K562 (cell line): ENCODE results near the gene IL27RA. TPM values are rescaled to one million over a fixed set of nuclear protein-coding genes. Genes with fewer than 3 reads are reported as not detected.

Source experiments
- ATAC-seq: fragments of 200-7000 bp; cut with Tn5 transposase; 3 replicates; pipeline ENCODE4 v1.9.1; 2020; ENCODE audit warnings: moderate library complexity
- BruUV-seq: library from RNA; stranded (reverse); fragments of 400-500 nt; replicated peaks from 2 replicates; lab custom pipeline; 2021; lab: Mats Ljungman, UMichigan
- CTCF ChIA-PET: fragments of 300-600 bp; formaldehyde crosslinking; extraction: SDS; loops from one replicate; lab custom pipeline; 2021; ENCODE audit warnings: low intra/inter-chr PET ratio; lab: Yijun Ruan, JAX
- POLR2A ChIA-PET: fragments of 300-600, 350-650 bp; sonication (Branson Sonifier 250); formaldehyde crosslinking; extraction: SDS; loops from one replicate; lab custom pipeline; 2021; ENCODE audit warnings: antibody characterized with exemption, inconsistent platforms; lab: Yijun Ruan, JAX
- DNase-seq, 4 experiments: peaks; one replicate each; pipeline versions ENCODE4 v3.0.0 to v3.0.0-alpha.2; 2011 to 2018; ENCODE audit warnings: low spot score in 3 of 4, mixed read lengths in 3 of 4; ENCODE audit errors: extremely low read depth in 1 of 4
- FAIRE-seq: peaks from 2 replicates; lab custom pipeline; 2011; peaks lifted over from hg19 to GRCh38; lab: Jason Lieb, UNC
- H2AFZ ChIP-seq: 2 replicates; pipeline ENCODE4 v1.6.0; 2011; ENCODE audit warnings: low read depth, low read length, control low read depth, inconsistent platforms
- H3K27ac ChIP-seq: fragments of 200-600 bp; 3 replicates; pipeline ENCODE4 v1.8.0; 2011; ENCODE audit warnings: low read depth, mild to moderate bottlenecking, control low read depth, inconsistent platforms, low read length, moderate library complexity, mixed read lengths; ENCODE audit errors: extremely low read depth
- H3K27me3 ChIP-seq, 2 experiments: fragments of 300-600 bp in 1 of 2; 2 replicates in 1 of 2; 3 replicates in 1 of 2; pipeline versions ENCODE4 v1.6.0 to v1.8.0; 2011; ENCODE audit warnings: inconsistent platforms in 2 of 2, low read length in 2 of 2, mild to moderate bottlenecking in 1 of 2, mixed read lengths in 1 of 2, moderate library complexity in 1 of 2; ENCODE audit not compliant: control insufficient read depth in 2 of 2, insufficient read depth in 2 of 2
- H3K36me3 ChIP-seq: fragments of 300-600 bp; 3 replicates; pipeline ENCODE4 v1.8.0; 2011; ENCODE audit warnings: mild to moderate bottlenecking, low read length, inconsistent platforms; ENCODE audit not compliant: control insufficient read depth, insufficient read depth
- H3K4me1 ChIP-seq, 2 experiments: fragments of 200-600 bp in 1 of 2; replicated peaks in 1 of 2; 2 replicates in 1 of 2; 3 replicates in 1 of 2; pipeline versions ENCODE4 v1.5.1 to v1.8.0; 2011; ENCODE audit warnings: inconsistent platforms in 2 of 2, low read length in 2 of 2, mild to moderate bottlenecking in 1 of 2, mixed read lengths in 1 of 2, moderate library complexity in 1 of 2; ENCODE audit not compliant: control insufficient read depth in 2 of 2, insufficient read depth in 2 of 2
- H3K4me2 ChIP-seq: 2 replicates; pipeline ENCODE4 v1.6.1; 2011; ENCODE audit warnings: low read length, control low read depth, inconsistent platforms, mixed read lengths; ENCODE audit not compliant: insufficient read depth
- H3K4me3 ChIP-seq: fragments of 200-600 bp; sonication (generic), shearing (Covaris generic); 2 replicates; pipeline ENCODE4 v1.5.1; 2016; ENCODE audit warnings: control low read depth, inconsistent platforms
- H3K79me2 ChIP-seq: fragments of 200-600 bp; 3 replicates; pipeline ENCODE4 v1.8.0; 2011; ENCODE audit warnings: low read length, inconsistent platforms; ENCODE audit not compliant: control insufficient read depth, insufficient read depth
- H3K9ac ChIP-seq, 2 experiments: 2 replicates each; pipeline versions ENCODE4 v1.6.0 to v1.6.1; 2011; ENCODE audit warnings: low read depth in 2 of 2, low read length in 2 of 2, control low read depth in 1 of 2, inconsistent platforms in 1 of 2, mild to moderate bottlenecking in 1 of 2, mixed read lengths in 1 of 2; ENCODE audit not compliant: insufficient read depth in 1 of 2
- H3K9me1 ChIP-seq: one replicate; pipeline ENCODE4 v1.6.0; 2011; ENCODE audit warnings: inconsistent platforms, mild to moderate bottlenecking, low read length, moderate library complexity; ENCODE audit not compliant: control insufficient read depth, insufficient read depth
- H3K9me3 ChIP-seq: replicated peaks from 2 replicates; pipeline ENCODE4 v1.5.1; 2011; ENCODE audit warnings: low read depth, low read length, inconsistent platforms; ENCODE audit not compliant: control insufficient read depth, insufficient read depth
- H4K20me1 ChIP-seq: replicated peaks from 2 replicates; pipeline ENCODE4 v1.6.1; 2011; ENCODE audit warnings: low read length, inconsistent platforms, mixed read lengths; ENCODE audit not compliant: control insufficient read depth, insufficient read depth
- ARID1B ChIP-seq: fragments of 450-650 bp; IDR thresholded peaks from 2 replicates; pipeline ENCODE4 v1.6.1; 2016; ENCODE audit warnings: antibody characterized with exemption, mild to moderate bottlenecking, inconsistent platforms
- CBX2 ChIP-seq: fragments of 200-600 bp; sonication (generic); IDR thresholded peaks from one replicate; pipeline ENCODE4 v1.6.1; 2012; ENCODE audit warnings: mild to moderate bottlenecking, low read length, inconsistent platforms; ENCODE audit not compliant: insufficient read depth, poor library complexity, severe bottlenecking
- E2F1 ChIP-seq: sonication (generic); formaldehyde crosslinking; IDR thresholded peaks from 2 replicates; pipeline ENCODE4 v1.8.1; 2023; ENCODE audit warnings: mild to moderate bottlenecking, missing genetic modification reagents, moderate library complexity
- GATAD2A ChIP-seq: fragments of 450-650 bp; IDR thresholded peaks from 2 replicates; pipeline ENCODE4 v1.6.1; 2017
- KAT8 ChIP-seq: fragments of 450-650 bp; IDR thresholded peaks from 2 replicates; pipeline ENCODE4 v1.6.1; 2016; ENCODE audit warnings: low read depth, mild to moderate bottlenecking
- MAX ChIP-seq: sonication (generic); formaldehyde crosslinking; IDR thresholded peaks from 2 replicates; pipeline ENCODE4 v1.9.0; 2022; ENCODE audit warnings: mild to moderate bottlenecking, missing genetic modification reagents
- MEF2D ChIP-seq: conservative IDR thresholded peaks from 2 replicates; pipeline ENCODE4 v1.6.1; 2016; ENCODE audit warnings: low read depth, missing genetic modification characterization, missing compliant biosample characterization
- MXI1 ChIP-seq: IDR thresholded peaks from 2 replicates; pipeline ENCODE4 v1.6.1; 2011; ENCODE audit warnings: low read depth, mild to moderate bottlenecking, improper control_type of control experiment, low read length
- MYC ChIP-seq, 2 experiments: fragments of 250-450 bp in 1 of 2; sonication (Bioruptor Pico) in 1 of 2; IDR thresholded peaks; 2 replicates each; pipeline versions ENCODE4 v1.5.1 to v1.6.1; 2012 to 2021; ENCODE audit warnings: low read depth in 2 of 2, borderline replicate concordance in 1 of 2, improper control_type of control experiment in 1 of 2, low read length in 1 of 2, mild to moderate bottlenecking in 1 of 2, moderate library complexity in 1 of 2
- RAD21 ChIP-seq, 2 experiments: fragments of 250-450 bp in 1 of 2; fragments of 450-650 bp in 1 of 2; sonication (Bioruptor Pico) in 1 of 2; formaldehyde crosslinking in 1 of 2; IDR thresholded peaks in 1 of 2; conservative IDR thresholded peaks in 1 of 2; 2 replicates each; pipeline versions ENCODE4 v1.4.0 to v1.8.0; 2020 to 2022; ENCODE audit warnings: mild to moderate bottlenecking in 2 of 2, moderate library complexity in 1 of 2
- RBFOX2 ChIP-seq: fragments of 200-400 bp; formaldehyde crosslinking; IDR thresholded peaks from 2 replicates; pipeline ENCODE4 v1.6.1; 2017; ENCODE audit warnings: low read depth, mild to moderate bottlenecking, low read length, moderate library complexity
- RBM14 ChIP-seq: fragments of 200-400 bp; formaldehyde crosslinking; IDR thresholded peaks from 2 replicates; pipeline ENCODE4 v1.6.1; 2018; ENCODE audit warnings: low read depth, mild to moderate bottlenecking, low read length, moderate library complexity, borderline replicate concordance; ENCODE audit not compliant: insufficient read depth
- SIN3A ChIP-seq, 2 experiments: fragments of 150-350 bp in 1 of 2; IDR thresholded peaks; 2 replicates each; pipeline ENCODE4 v1.6.1; 2011 to 2016; ENCODE audit warnings: borderline replicate concordance in 2 of 2, low read depth in 2 of 2, low read length in 2 of 2, mild to moderate bottlenecking in 2 of 2, moderate library complexity in 2 of 2; ENCODE audit not compliant: control insufficient read depth in 1 of 2
- SIN3B ChIP-seq: fragments of 450-650 bp; IDR thresholded peaks from 2 replicates; pipeline ENCODE4 v1.6.1; 2017; ENCODE audit warnings: low read depth, mild to moderate bottlenecking, moderate library complexity
- TCF3 ChIP-seq: sonication (generic); formaldehyde crosslinking; IDR thresholded peaks from 2 replicates; pipeline ENCODE4 v1.4.0; 2020; ENCODE audit warnings: mild to moderate bottlenecking, missing genetic modification reagents
- ZNF75A ChIP-seq: fragments of 450-650 bp; formaldehyde crosslinking; IDR thresholded peaks from 2 replicates; pipeline ENCODE4 v1.4.0; 2020; ENCODE audit warnings: mild to moderate bottlenecking
- WGBS: fragments of 100-300 bp; shearing (Covaris generic); methylation state at CpG from one replicate; pipeline ENCODE4 v1.1.6; 2016; ENCODE audit warnings: low coverage, mixed read lengths; ENCODE audit not compliant: insufficient coverage; ENCODE audit errors: missing lambda C conversion rate; 5-methylcytosine and 5-hydroxymethylcytosine counted together
- in situ Hi-C: fragments of 300-500 bp; cut with MboI; formaldehyde crosslinking; loops from 4 replicates; pipeline ENCODE4 v1.15.0; 2018; ENCODE audit warnings: inconsistent platforms, mixed read lengths
- intact Hi-C: fragments of 100-400 bp; cut with micrococcal nuclease; formaldehyde crosslinking; loops from 2 replicates; pipeline ENCODE4 v1.14.2; 2022
- polyA plus RNA-seq, 8 experiments: library from polyadenylated mRNA; depleted of rRNA in 4 of 8; stranded (reverse) in 5 of 8; unstranded in 3 of 8; fragments of >200 nt; fragmentation: Nextera tagmentation in 2 of 8; fragmentation: Illumina TruSeq in 1 of 8; extraction: Ambion mirVana in 2 of 8; extraction: Trizol in 1 of 8; gene quantifications; 2 replicates each; pipeline versions ENCODE4 v1.2.1 to v1.2.3, GENCODE V29; 2011 to 2014; ENCODE audit warnings: inconsistent platforms in 1 of 8, missing spikeins in 1 of 8
- total RNA-seq, 7 experiments: library from RNA; depleted of rRNA in 6 of 7; stranded (reverse); fragments of >200 nt in 6 of 7; fragmentation: Illumina TruSeq in 2 of 7; extraction: Trizol in 2 of 7; gene quantifications; 2 replicates each; pipeline versions ENCODE4 v1.2.1 to v1.2.3, GENCODE V29; 2011 to 2021; ENCODE audit warnings: low replicate concordance in 1 of 7
- TF ChIP-seq, protein P1 (sequence below), 2 experiments: IDR thresholded peaks; 2 replicates each; pipeline ENCODE4 v1.6.1; 2011; ENCODE audit warnings: borderline replicate concordance in 1 of 2, control low read depth in 1 of 2, low read depth in 1 of 2, low read length in 1 of 2, mild to moderate bottlenecking in 1 of 2, mixed read lengths in 1 of 2, moderate library complexity in 1 of 2; ENCODE audit not compliant: insufficient read depth in 1 of 2, insufficient read length in 1 of 2, poor library complexity in 1 of 2, severe bottlenecking in 1 of 2; ENCODE audit errors: extremely low read depth in 1 of 2

IL27RA gene
- total and polyA plus RNA-seq, 9 of the 15 experiments (the other 6 are each of a cell fraction or from before 2014, with no cell fraction given), result 1.9 to 15.9 (median 12.0) TPM

DNA sequence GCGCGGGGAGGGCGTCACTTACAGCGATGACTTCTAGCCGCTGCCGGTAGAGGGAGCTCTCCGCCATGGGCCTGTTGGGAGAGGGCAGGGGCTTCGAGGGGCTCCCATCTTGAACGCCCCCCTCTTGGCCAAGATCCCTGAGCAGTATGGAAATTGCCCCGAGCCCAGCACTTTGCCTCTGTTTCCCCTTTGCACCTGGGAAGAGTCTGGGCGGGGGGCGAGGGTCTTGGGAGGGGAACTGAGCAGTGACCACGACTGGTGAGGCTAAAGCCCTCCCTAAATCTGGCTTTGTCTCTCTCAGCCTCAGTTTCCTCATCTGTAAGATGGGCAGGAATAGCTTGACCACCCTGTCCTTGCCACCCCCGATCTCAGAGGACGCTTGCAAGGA is 27.5 kb downstream of the IL27RA start (continued):
- no peak for TF ChIP-seq SIN3B
- no peak for TF ChIP-seq MXI1
- TF ChIP-seq RAD21 (CRISPR knock-in tag; conservative IDR thresholded peaks at IDR 0.05 in 1 of 2, IDR thresholded peaks at IDR 0.05 in 1 of 2), result peak in 1 of 2 experiments; percentile 37; a peak in 2 of 4 replicates
- TF ChIP-seq CBX2, result no peak
- no peak for TF ChIP-seq ARID1B

- ChIA-PET CTCF (interaction anchor here (1.4 kb wide), 1 partner anchor 179 kb away, joined by 3 read pairs; no protein-coding TSS in a partner anchor), POLR2A (interaction anchor here (0.6 to 2.4 kb wide), 5 partner anchors 11 to 174 kb away, joined by 3 to 8 read pairs (median 4); partner anchors contain the start of gene DCAF15)
- H3K27ac ChIP-seq, result no peak overlapping the region
- H3K4me2 ChIP-seq, result peak overlapping the region; percentile 24; the same call in 1 of the 2 replicates
- no peak overlapping the region for H3K4me3 ChIP-seq
- H3K9ac ChIP-seq, result no peak overlapping the region
- FAIRE-seq, result peak; percentile 93
- no peaks in the 10 kb centered on the region for H3K9me1 ChIP-seq
- H3K9me3 ChIP-seq, result no peaks in the 10 kb centered on the region
- H4K20me1 ChIP-seq, result no peaks in the 10 kb centered on the region
- H3K36me3 ChIP-seq, result no peaks in the 10 kb centered on the region
- DNase-seq, result peak; percentile 46 to 70 (median 60)
- peak; percentile 40 for ATAC-seq
- BruUV-seq, result no TSS peak
- in situ Hi-C loops, result loop anchor here (25.0 kb wide), 1 partner anchor 472 kb away; no protein-coding TSS in a partner anchor
- 4% methylated on average over 8 of the region's 8 CpGs for WGBS
- H3K27me3 ChIP-seq, result no peaks in the 10 kb centered on the region
- H3K79me2 ChIP-seq, result no peaks in the 10 kb centered on the region
- peak overlapping the region; percentile 47; the same call in 1 of the 2 replicates for H2AFZ ChIP-seq
- peaks cover 36 to 56% of the 10 kb centered on the region in 2 experiments for H3K4me1 ChIP-seq
- intact Hi-C loops, result no loop called here
- TF ChIP-seq RBM14 (no peak), RBFOX2 (no peak), TCF3 (CRISPR knock-in tag) (peak; percentile 45; the same call in 1 of the 2 replicates), SIN3A (IDR thresholded peaks at IDR 0.05; ENCODE audit: borderline replicate concordance in 2 of 2, control insufficient read depth in 1 of 2, low read depth in 2 of 2, low read length in 2 of 2) (0 out of 4 replicates have a peak, but pooled peaks of 1 of the 2 experiments have one; percentile 28), MYC (IDR thresholded peaks at IDR 0.05; ENCODE audit: low read depth, low read length) (peak; percentile 20; the same call in 1 of the 2 replicates), MYC (CRISPR knock-in tag; IDR thresholded peaks at IDR 0.05; ENCODE audit: borderline replicate concordance, low read depth) (no peak), KAT8 (no peak), MAX (CRISPR knock-in tag) (peak; percentile 75), ZNF75A (no peak), MEF2D (tag) (no peak), GATAD2A (no peak), E2F1 (CRISPR knock-in tag) (no peak)
- TF ChIP-seq, protein P1, sequence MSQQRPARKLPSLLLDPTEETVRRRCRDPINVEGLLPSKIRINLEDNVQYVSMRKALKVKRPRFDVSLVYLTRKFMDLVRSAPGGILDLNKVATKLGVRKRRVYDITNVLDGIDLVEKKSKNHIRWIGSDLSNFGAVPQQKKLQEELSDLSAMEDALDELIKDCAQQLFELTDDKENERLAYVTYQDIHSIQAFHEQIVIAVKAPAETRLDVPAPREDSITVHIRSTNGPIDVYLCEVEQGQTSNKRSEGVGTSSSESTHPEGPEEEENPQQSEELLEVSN (IDR thresholded peaks at IDR 0.05; ENCODE audit: borderline replicate concordance in 1 of 2, extremely low read depth in 1 of 2, insufficient read depth in 1 of 2, insufficient read length in 1 of 2, low read depth in 1 of 2, low read length in 1 of 2, poor library complexity in 1 of 2, severe bottlenecking in 1 of 2), result peak in 1 of 2 experiments; percentile 20
Measured at GRCh38 chr19:14059652-14060155, 28.1 kb downstream of the IL27RA start.
